Osteoblast (primary cell): ENCODE results near the gene FA2H. TPM values are rescaled to one million over a fixed set of nuclear protein-coding genes. Genes with fewer than 3 reads are reported as not detected.
A peak's percentile ranks its signal among the peaks of the same experiment; 100 is the strongest.

Experiments
- DNase-seq: peaks from one replicate; pipeline ENCODE4 v3.0.0; 2011; ENCODE audit warnings: low spot score, mixed read lengths; ENCODE audit not compliant: insufficient read length; ENCODE audit errors: missing footprints
- H2AFZ ChIP-seq: 2 replicates; pipeline ENCODE4 v1.6.0; 2011; ENCODE audit warnings: mild to moderate bottlenecking, low read length
- H3K27ac ChIP-seq: 2 replicates; pipeline ENCODE4 v1.5.1; 2011; ENCODE audit warnings: mild to moderate bottlenecking, low read depth, low read length, moderate library complexity
- H3K27me3 ChIP-seq: 2 replicates; pipeline ENCODE4 v1.6.0; 2012; ENCODE audit warnings: mild to moderate bottlenecking, control low read depth, inconsistent platforms, low read length, moderate library complexity; ENCODE audit not compliant: insufficient read depth
- H3K36me3 ChIP-seq: 2 replicates; pipeline ENCODE4 v1.5.1; 2011; ENCODE audit warnings: mild to moderate bottlenecking, low read length, control low read depth, moderate library complexity; ENCODE audit not compliant: insufficient read depth
- H3K4me1 ChIP-seq: 2 replicates; pipeline ENCODE4 v1.5.1; 2011; ENCODE audit warnings: mild to moderate bottlenecking, low read length, control low read depth, moderate library complexity; ENCODE audit not compliant: insufficient read depth
- H3K4me2 ChIP-seq: 2 replicates; pipeline ENCODE4 v1.6.0; 2011; ENCODE audit warnings: mild to moderate bottlenecking, low read length; ENCODE audit not compliant: insufficient read depth
- H3K4me3 ChIP-seq: fragments of 200-600 bp; sonication (generic); 3 replicates; pipeline ENCODE4 v1.5.1; 2012; ENCODE audit warnings: mild to moderate bottlenecking, low read length, inconsistent platforms; ENCODE audit not compliant: insufficient read depth
- H3K79me2 ChIP-seq: 2 replicates; pipeline ENCODE4 v1.6.0; 2012; ENCODE audit warnings: mild to moderate bottlenecking, low read length, control low read depth, inconsistent platforms; ENCODE audit not compliant: insufficient read depth
- H3K9me3 ChIP-seq: 2 replicates; pipeline ENCODE4 v1.5.1; 2011; ENCODE audit warnings: low read depth, low read length, control low read depth
- H4K20me1 ChIP-seq: 2 replicates; pipeline ENCODE4 v1.6.0; 2012; ENCODE audit warnings: mild to moderate bottlenecking, low read length, control low read depth; ENCODE audit not compliant: insufficient read depth
- CTCF ChIP-seq: IDR thresholded peaks from 2 replicates; pipeline ENCODE4 v1.5.1; 2011; ENCODE audit warnings: mild to moderate bottlenecking, low read depth, low read length, moderate library complexity; ENCODE audit errors: extremely low read depth
- total RNA-seq: library from RNA; depleted of rRNA; stranded (reverse); fragments of >200 nt; gene quantifications from 2 replicates; pipeline ENCODE4 v1.2.3, GENCODE V29; 2012

The FA2H gene
- total RNA-seq, 1 donor, result not detected

DNA sequence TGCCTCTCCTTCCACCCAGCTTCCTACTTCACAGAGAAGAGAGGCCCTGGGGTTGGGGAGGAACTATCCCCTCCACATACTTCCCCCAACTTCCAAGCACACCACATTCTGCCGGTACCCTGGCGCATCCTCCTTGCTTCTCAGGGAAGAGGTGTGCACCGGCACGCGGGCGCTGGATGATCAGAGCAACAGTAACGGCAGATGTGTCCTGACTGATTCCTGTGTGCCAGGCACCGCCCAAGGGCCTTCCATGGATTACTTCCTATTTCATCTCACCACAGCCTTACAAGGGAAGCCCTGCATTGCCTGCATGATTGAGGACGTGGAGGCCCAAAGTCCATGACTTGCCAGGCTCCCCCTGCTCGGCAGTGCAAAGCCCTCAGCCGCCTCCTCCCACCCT, 52.9 kb downstream of the FA2H start:
- H3K36me3 ChIP-seq, result no peaks in the 10 kb centered on the region
- no peak overlapping the region for H3K4me2 ChIP-seq
- no peak for TF ChIP-seq CTCF
- H3K9me3 ChIP-seq, result peaks cover 2% of the 10 kb centered on the region
- H3K4me3 ChIP-seq, result no peak overlapping the region
- no peak overlapping the region for H2AFZ ChIP-seq
- peaks cover 4% of the 10 kb centered on the region for H3K27me3 ChIP-seq
- no peak overlapping the region for H3K27ac ChIP-seq
- H3K4me1 ChIP-seq, result peaks cover 14% of the 10 kb centered on the region
- no peaks in the 10 kb centered on the region for H4K20me1 ChIP-seq
- DNase-seq, result no peak
- no peaks in the 10 kb centered on the region for H3K79me2 ChIP-seq

GRCh38 chr16:74720579-74720978, 54.0 kb downstream of the FA2H start:
- Histone ChIP-seq H3K9me3 (no peaks in the 10 kb centered on the region), H4K20me1 (no peaks in the 10 kb centered on the region), H2AFZ (no peak overlapping the region), H3K36me3 (no peaks in the 10 kb centered on the region), H3K4me2 (no peak overlapping the region), H3K4me3 (no peak overlapping the region), H3K79me2 (no peaks in the 10 kb centered on the region), H3K27ac (no peak overlapping the region), H3K27me3 (peaks cover 4% of the 10 kb centered on the region), H3K4me1 (peaks cover 14% of the 10 kb centered on the region)
- no peak for DNase-seq
- no peak for TF ChIP-seq CTCF

- peaks cover 4% of the 10 kb centered on the region for H3K27me3 ChIP-seq
- no peak for DNase-seq
- no peaks in the 10 kb centered on the region for H4K20me1 ChIP-seq
- TF ChIP-seq CTCF, result no peak
- no peak overlapping the region for H3K4me3 ChIP-seq
- H3K79me2 ChIP-seq, result no peaks in the 10 kb centered on the region
- no peak overlapping the region for H3K27ac ChIP-seq
- H2AFZ ChIP-seq, result no peak overlapping the region
- no peak overlapping the region for H3K4me2 ChIP-seq
- H3K36me3 ChIP-seq, result no peaks in the 10 kb centered on the region
- no peaks in the 10 kb centered on the region for H3K4me1 ChIP-seq
- H3K9me3 ChIP-seq, result no peaks in the 10 kb centered on the region
Measured at GRCh38 chr16:74718741-74719610, 55.6 kb downstream of the FA2H start.

GRCh38 chr16:74718140-74718539, 56.5 kb downstream of the FA2H start:
- peak; percentile 54 for DNase-seq
- H3K4me2 ChIP-seq, result no peak overlapping the region
- no peaks in the 10 kb centered on the region for H3K79me2 ChIP-seq
- no peaks in the 10 kb centered on the region for H4K20me1 ChIP-seq
- no peaks in the 10 kb centered on the region for H3K36me3 ChIP-seq
- no peak overlapping the region for H3K4me3 ChIP-seq
- TF ChIP-seq CTCF, result no peak
- H3K27ac ChIP-seq, result no peak overlapping the region
- H3K9me3 ChIP-seq, result no peaks in the 10 kb centered on the region
- H3K27me3 ChIP-seq, result peaks cover 4% of the 10 kb centered on the region
- H2AFZ ChIP-seq, result no peak overlapping the region
- no peaks in the 10 kb centered on the region for H3K4me1 ChIP-seq
